NCI-H524 treated with DMSO at 0.1 percent for 48 hours (cell line): ENCODE results near the gene DHRS7B.
A peak's percentile ranks its signal among the peaks of the same experiment; 100 is the strongest.
"Not testable (repeated sequence)": the region's sequence is repeated elsewhere in the genome, so short reads cannot be mapped to it uniquely, and the experiment has no call there.

Experiments
- DNase-seq: peaks from one replicate; lab custom pipeline; 2025; lab: John Stamatoyannopoulos, UW

The DHRS7B gene

GRCh38 chr17:21177854-21178600 lies 51.3 kb downstream of the DHRS7B start:
- DNase-seq = no peak

GRCh38 chr17:21183468-21183867 lies 56.7 kb downstream of the DHRS7B start:
- no peak for DNase-seq

GRCh38 chr17:21184570-21184969 lies 57.8 kb downstream of the DHRS7B start:
- DNase-seq = no peak

GRCh38 chr17:21185061-21185460 lies 58.3 kb downstream of the DHRS7B start:
- no peak for DNase-seq

GRCh38 chr17:21186399-21187187 lies 59.8 kb downstream of the DHRS7B start:
- no peak for DNase-seq

GRCh38 chr17:21189361-21189760 lies 62.6 kb downstream of the DHRS7B start:
- DNase-seq = no peak

- peak; percentile 96 for DNase-seq
Measured at GRCh38 chr17:21190078-21190477, 63.3 kb downstream of the DHRS7B start.

GRCh38 chr17:21191698-21192097 lies 64.9 kb downstream of the DHRS7B start:
- peak; percentile 16 for DNase-seq

GRCh38 chr17:21192414-21192813 lies 65.7 kb downstream of the DHRS7B start:
- DNase-seq = not testable (repeated sequence)

- DNase-seq = no peak
Measured at GRCh38 chr17:21193031-21193430, 66.3 kb downstream of the DHRS7B start.

- no peak for DNase-seq
Measured at GRCh38 chr17:21194226-21194625, 67.5 kb downstream of the DHRS7B start.

GRCh38 chr17:21194703-21195102 lies 67.9 kb downstream of the DHRS7B start:
- peak; percentile 91 for DNase-seq

GRCh38 chr17:21196126-21196525 lies 69.4 kb downstream of the DHRS7B start:
- DNase-seq = no peak

GRCh38 chr17:21198411-21198810 lies 71.6 kb downstream of the DHRS7B start:
- no peak for DNase-seq

- DNase-seq = no peak
Measured at GRCh38 chr17:21199311-21199710, 72.5 kb downstream of the DHRS7B start.

GRCh38 chr17:21199856-21200255 lies 73.1 kb downstream of the DHRS7B start:
- no peak for DNase-seq

GRCh38 chr17:21200590-21201297 lies 74.0 kb downstream of the DHRS7B start:
- no peak for DNase-seq

GRCh38 chr17:21201298-21201595 lies 74.5 kb downstream of the DHRS7B start:
- DNase-seq = no peak

- no peak for DNase-seq
Measured at GRCh38 chr17:21201874-21202273, 75.1 kb downstream of the DHRS7B start.

- no peak for DNase-seq
Measured at GRCh38 chr17:21202512-21202911, 75.7 kb downstream of the DHRS7B start.

GRCh38 chr17:21204935-21205334 lies 78.2 kb downstream of the DHRS7B start:
- DNase-seq = no peak

- DNase-seq = no peak
Measured at GRCh38 chr17:21208352-21208751, 81.6 kb downstream of the DHRS7B start.
